Activated naive CD8-positive, alpha-beta T cell treated with anti-CD3 and anti-CD28 coated beads for 36 hours (primary cell): ENCODE measurements around the gene NKAIN1. TPM values are rescaled to one million over a fixed set of nuclear protein-coding genes. Genes with fewer than 3 reads are reported as not detected.
"Not testable (repeated sequence)": the region's sequence is repeated elsewhere in the genome, so short reads cannot be mapped to it uniquely, and the experiment has no call there.

Experiments
- DNase-seq: peaks from one replicate; pipeline ENCODE4 v3.0.0; 2021
- H3K27ac Mint-ChIP-seq: one replicate; pipeline ENCODE4 v1.8.0; 2022; ENCODE audit warnings: mild to moderate bottlenecking, moderate library complexity, mixed read lengths
- H3K27me3 Mint-ChIP-seq: one replicate; pipeline ENCODE4 v1.8.0; 2022; ENCODE audit warnings: mild to moderate bottlenecking, mixed read lengths
- H3K36me3 Mint-ChIP-seq: one replicate; pipeline ENCODE4 v1.8.0; 2021; ENCODE audit warnings: mild to moderate bottlenecking, mixed read lengths
- H3K4me1 Mint-ChIP-seq: one replicate; pipeline ENCODE4 v1.8.0; 2021; ENCODE audit warnings: mixed read lengths
- H3K4me3 Mint-ChIP-seq: one replicate; pipeline ENCODE4 v1.8.0; 2022; ENCODE audit warnings: mild to moderate bottlenecking, moderate library complexity, mixed read lengths
- H3K9me3 Mint-ChIP-seq: one replicate; pipeline ENCODE4 v1.8.0; 2022; ENCODE audit warnings: mixed read lengths
- total RNA-seq, 2 experiments: library from RNA; stranded (reverse); gene quantifications; one replicate each; pipeline ENCODE4 v1.2.3, GENCODE V29; 2021

Gene NKAIN1
- total RNA-seq: not detected

DNA sequence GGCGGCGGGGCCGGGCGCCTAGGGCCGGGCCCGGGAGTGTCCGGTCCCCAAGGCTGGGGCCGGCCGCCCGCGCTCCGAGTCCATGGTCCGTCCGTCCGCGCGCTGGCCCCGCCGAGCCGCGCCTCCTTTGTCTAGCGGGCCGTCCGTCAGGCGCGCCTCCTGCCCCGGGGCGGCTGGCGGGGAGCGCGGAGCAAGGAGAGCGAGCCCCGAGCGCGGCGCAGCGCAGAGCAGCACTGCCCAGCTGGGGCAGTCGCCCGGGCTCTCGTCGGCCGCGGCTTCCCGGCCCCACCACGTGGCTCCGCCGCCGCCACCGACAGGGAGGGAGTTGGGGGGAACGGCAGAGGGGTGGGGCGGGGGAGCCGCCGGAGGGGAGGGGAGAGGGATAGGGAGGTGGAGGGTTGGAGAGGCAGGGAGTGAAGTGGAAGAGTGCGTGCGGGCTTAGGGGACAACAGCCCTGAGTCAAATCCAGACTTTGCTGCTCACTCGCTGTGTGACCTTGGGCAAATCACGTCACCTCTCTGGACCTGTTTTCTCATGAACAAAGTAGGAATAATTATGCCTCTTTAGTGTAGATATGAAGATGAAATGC lies at the start of gene NKAIN1:
Gene NKAIN1, minus strand, starts transcription at position 235 of the 589 bp plus-strand sequence. CDS start 340 bp downstream, outside the sequence.
- Mint-ChIP-seq H3K36me3 (no peaks in the 10 kb centered on the region), H3K27ac (no peak within 1 kb of the TSS), H3K4me1 (peaks cover 9% of the 10 kb centered on the region), H3K9me3 (no peaks in the 10 kb centered on the region), H3K27me3 (peaks cover 56% of the 10 kb centered on the region), H3K4me3 (peak within 1 kb of the TSS; percentile 34)
- peak; percentile 7 for DNase-seq

DNA sequence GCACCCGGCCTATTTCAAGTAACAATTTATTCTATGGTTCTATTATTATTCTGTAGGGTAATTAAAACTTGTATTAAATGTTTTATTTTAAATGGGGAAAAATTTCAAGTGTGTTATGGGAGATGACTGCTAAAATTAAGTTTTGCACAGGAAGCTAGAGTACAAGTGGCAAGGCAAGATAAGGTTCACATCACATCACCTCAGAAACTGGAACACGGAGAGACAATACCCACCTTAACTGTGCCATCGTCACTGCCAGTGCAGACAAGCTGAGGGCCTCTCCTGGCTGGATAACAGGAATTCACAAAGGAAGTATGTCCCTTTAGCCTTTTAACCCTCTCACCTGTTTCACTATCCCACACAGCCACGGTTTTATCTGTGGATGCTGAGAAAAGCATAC lies 49.3 kb upstream of the NKAIN1 start:
- Mint-ChIP-seq H3K4me3 (no peak overlapping the region), H3K36me3 (peaks cover 33% of the 10 kb centered on the region), H3K27ac (no peak overlapping the region), H3K27me3 (no peaks in the 10 kb centered on the region), H3K4me1 (peaks cover 14% of the 10 kb centered on the region), H3K9me3 (no peaks in the 10 kb centered on the region)
- no peak for DNase-seq

DNA sequence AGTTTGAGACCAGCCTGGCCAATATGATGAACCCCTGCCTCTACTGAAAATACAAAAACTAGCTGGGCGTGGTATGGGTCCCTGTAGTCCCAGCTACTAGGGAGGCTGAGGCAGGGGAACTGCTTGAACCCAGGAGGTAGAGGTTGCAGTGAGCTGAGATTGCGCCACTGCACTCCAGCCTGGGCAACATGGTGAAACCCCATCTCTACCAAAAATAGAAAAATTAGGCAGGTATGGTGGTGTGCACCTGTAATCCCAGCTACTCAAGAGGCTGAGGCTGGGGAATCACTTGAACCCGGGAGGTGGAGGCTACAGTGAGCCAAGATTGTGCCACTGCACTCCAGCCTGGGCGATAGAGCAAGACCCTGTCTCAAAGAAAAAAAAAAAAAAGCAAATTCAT lies 48.1 kb upstream of the NKAIN1 start:
- not testable (repeated sequence) for H3K4me1 Mint-ChIP-seq, H3K9me3 Mint-ChIP-seq, H3K4me3 Mint-ChIP-seq, H3K27ac Mint-ChIP-seq, DNase-seq, H3K27me3 Mint-ChIP-seq
- H3K36me3 Mint-ChIP-seq: peaks cover 31% of the 10 kb centered on the region

DNA sequence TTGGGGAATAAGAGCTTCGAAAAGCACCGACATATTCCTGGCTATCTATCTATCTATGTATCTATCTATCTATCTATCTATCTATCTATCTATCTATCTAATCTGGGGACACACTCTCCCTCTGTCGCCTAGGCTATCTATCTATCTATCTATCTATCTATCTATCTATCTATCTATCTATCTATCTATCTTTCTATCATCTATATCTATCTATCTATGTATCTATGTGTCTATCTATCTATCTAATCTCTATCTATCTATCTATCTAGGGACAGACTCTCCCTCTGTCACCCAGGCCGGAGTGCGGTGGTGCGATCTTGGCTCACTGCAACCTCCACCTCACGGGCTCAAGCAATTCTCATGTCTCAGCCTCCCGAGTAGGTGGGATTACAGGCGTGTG lies 42.7 kb upstream of the NKAIN1 start:
- H3K27ac Mint-ChIP-seq, H3K27me3 Mint-ChIP-seq, DNase-seq, H3K4me1 Mint-ChIP-seq, H3K4me3 Mint-ChIP-seq, H3K9me3 Mint-ChIP-seq: not testable (repeated sequence)
- H3K36me3 Mint-ChIP-seq: peaks cover 37% of the 10 kb centered on the region

DNA sequence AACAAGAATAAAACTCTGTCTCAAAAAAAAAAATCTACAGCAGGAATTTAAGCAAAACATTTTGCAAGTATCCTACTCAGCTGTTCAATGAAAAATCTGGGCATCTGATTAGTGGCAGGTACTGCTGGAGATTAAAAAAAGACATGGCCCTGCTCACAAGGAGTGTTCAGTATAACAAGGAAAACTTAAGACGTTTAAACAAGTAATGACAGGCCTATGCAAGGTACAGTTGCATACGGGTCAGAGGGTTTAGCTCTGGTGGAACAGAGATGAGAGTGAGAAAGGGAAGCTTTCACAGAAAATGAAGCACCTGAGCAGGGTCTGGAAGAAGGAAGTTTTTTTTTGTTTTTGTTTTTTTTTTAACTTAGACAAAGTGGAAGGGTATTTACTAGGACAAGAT lies 33.9 kb upstream of the NKAIN1 start:
- no peak overlapping the region for H3K4me3 Mint-ChIP-seq
- no peak overlapping the region for H3K27ac Mint-ChIP-seq
- no peak for DNase-seq
- H3K36me3 Mint-ChIP-seq: peaks cover 22% of the 10 kb centered on the region
- H3K9me3 Mint-ChIP-seq: no peaks in the 10 kb centered on the region
- no peaks in the 10 kb centered on the region for H3K27me3 Mint-ChIP-seq
- peaks cover 2% of the 10 kb centered on the region for H3K4me1 Mint-ChIP-seq

DNA sequence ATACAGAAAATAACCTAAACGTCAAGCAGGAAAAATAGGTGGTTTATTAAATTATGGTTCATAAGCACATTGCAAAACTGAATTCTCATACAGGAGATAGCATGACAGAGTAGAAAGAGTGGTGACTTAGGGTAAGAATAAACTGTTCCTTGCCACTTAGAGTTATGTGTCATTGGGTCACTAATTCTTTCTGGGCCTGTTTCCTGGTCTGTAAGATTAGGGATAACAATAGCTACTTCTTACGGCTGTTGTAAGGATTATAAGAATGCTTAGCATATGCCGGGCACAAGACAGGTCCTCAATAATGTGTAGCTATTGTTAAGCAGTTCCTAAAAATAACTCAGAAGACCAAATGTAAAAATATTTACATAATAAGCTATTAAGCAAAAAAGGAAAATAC lies 32.7 kb upstream of the NKAIN1 start:
- Mint-ChIP-seq H3K4me3 (no peak overlapping the region), H3K9me3 (no peaks in the 10 kb centered on the region), H3K27me3 (no peaks in the 10 kb centered on the region), H3K36me3 (peaks cover 23% of the 10 kb centered on the region), H3K4me1 (peaks cover 2% of the 10 kb centered on the region), H3K27ac (no peak overlapping the region)
- DNase-seq: no peak

DNA sequence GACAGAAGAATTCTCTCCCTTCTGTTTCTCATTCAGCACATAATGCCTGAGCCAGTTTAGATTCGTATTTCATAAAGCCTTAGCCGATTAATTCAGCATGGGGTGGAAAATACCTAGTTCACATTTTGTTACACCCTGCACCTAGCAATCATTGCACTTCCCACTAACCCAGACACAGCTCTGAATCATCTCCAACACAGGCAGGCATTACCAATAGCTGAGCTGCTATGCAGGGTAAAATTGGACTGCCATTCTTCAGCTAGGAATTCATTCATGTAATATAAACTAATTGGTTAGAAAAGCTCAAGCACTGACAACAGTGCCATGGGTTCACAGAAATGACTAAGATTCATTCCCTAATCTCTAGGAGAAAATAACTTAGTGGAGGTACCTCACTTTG lies 26.9 kb upstream of the NKAIN1 start:
- peaks cover 28% of the 10 kb centered on the region for H3K36me3 Mint-ChIP-seq
- no peaks in the 10 kb centered on the region for H3K9me3 Mint-ChIP-seq
- no peak overlapping the region for H3K4me3 Mint-ChIP-seq
- no peaks in the 10 kb centered on the region for H3K4me1 Mint-ChIP-seq
- no peak for DNase-seq
- H3K27ac Mint-ChIP-seq: no peak overlapping the region
- H3K27me3 Mint-ChIP-seq: no peaks in the 10 kb centered on the region

DNA sequence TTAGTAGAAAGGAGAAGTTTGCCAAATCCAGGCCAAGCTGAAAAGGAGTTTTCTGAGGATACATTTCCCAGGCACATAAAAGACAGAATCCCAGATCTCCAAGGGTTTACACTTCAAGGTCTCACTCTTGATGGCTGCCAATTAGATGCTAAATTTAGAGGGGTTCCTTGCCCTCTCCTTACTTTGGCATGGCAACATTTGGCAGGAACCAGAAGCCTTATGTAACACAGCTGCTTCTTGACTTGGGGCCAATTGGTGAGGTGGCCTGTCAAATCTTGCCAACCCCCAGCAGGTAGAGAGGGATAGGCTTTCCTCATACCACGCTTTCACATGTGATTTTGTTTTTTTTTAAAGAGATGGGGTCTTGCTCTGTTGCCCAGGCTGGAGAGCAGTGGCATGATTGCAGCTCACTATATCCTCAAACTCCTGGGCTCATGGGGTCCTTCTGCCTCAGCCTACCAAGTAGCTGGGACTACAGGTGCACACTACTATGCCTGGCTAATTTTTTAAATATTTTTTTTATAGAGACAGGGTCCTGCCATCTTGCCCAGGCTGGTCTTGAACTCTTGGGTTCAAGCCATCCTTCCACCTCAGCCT lies 25.2 kb upstream of the NKAIN1 start:
- Mint-ChIP-seq H3K27me3 (no peaks in the 10 kb centered on the region), H3K4me1 (no peaks in the 10 kb centered on the region), H3K9me3 (no peaks in the 10 kb centered on the region), H3K27ac (no peak overlapping the region), H3K36me3 (peaks cover 23% of the 10 kb centered on the region), H3K4me3 (no peak overlapping the region)
- no peak for DNase-seq

DNA sequence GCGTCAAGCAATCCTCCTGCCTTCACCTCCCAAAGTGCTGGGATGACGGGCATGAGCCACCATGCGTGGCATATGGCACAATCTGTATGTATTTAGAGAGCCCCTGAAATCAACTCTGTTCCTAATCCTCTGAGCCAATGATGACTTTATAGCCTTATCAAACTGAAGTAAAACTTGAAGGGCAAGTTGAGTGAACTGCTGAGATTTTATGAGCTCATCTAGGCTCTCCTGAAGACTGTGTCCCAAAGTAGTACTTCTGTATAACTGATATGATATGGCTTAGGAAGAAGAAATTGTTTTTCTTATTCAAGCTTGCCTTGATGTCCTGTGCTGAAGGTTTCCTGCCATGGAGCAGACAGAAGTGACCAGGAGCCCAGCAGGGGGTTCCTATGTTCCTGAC lies 23.7 kb upstream of the NKAIN1 start:
- DNase-seq: no peak
- no peak overlapping the region for H3K4me3 Mint-ChIP-seq
- H3K27ac Mint-ChIP-seq: no peak overlapping the region
- no peaks in the 10 kb centered on the region for H3K9me3 Mint-ChIP-seq
- H3K4me1 Mint-ChIP-seq: no peaks in the 10 kb centered on the region
- peaks cover 23% of the 10 kb centered on the region for H3K36me3 Mint-ChIP-seq
- H3K27me3 Mint-ChIP-seq: no peaks in the 10 kb centered on the region

DNA sequence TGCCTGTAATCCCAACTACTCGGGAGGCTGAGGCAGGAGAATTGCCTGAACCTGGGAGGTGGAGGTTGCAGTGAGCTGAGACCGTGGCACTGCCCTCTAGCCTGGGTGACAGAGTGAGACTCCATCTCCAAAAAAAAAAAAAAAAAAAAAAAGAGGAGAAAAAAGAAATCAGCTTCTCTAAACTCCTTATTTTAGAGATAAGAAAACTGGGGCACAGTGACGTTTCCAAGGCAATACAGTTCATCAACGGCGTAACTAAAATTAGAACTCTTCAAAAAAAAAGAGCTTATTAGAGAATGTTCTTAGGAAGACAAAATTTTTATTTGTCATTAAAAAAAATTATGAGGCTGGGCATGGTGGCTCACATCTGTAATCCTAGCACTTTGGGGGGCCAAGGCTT lies 22.7 kb upstream of the NKAIN1 start:
- H3K36me3 Mint-ChIP-seq: peaks cover 26% of the 10 kb centered on the region
- H3K4me3 Mint-ChIP-seq, H3K4me1 Mint-ChIP-seq, H3K9me3 Mint-ChIP-seq, H3K27me3 Mint-ChIP-seq, H3K27ac Mint-ChIP-seq, DNase-seq: not testable (repeated sequence)

DNA sequence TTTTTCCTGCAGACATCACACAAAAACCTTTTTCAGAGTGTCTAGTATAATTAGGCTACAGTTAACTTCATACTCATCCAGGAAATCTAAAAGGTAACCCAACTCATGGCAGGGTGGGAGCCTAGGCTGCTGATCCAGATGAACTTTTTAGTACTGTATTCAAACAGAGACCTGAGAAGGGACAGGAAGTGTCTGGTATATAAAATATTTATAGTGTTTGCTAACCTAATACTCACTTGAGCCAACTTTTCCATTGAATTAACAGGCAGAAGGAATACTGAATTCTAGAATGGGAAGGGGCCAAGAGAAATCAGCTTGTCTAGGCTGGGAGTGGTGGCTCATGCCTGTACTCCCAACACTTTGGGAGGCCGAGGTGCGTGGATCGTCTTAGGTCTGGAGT lies 22.2 kb upstream of the NKAIN1 start:
- no peak for DNase-seq
- no peaks in the 10 kb centered on the region for H3K27me3 Mint-ChIP-seq
- no peaks in the 10 kb centered on the region for H3K4me1 Mint-ChIP-seq
- no peaks in the 10 kb centered on the region for H3K9me3 Mint-ChIP-seq
- no peak overlapping the region for H3K27ac Mint-ChIP-seq
- H3K36me3 Mint-ChIP-seq: peaks cover 22% of the 10 kb centered on the region
- no peak overlapping the region for H3K4me3 Mint-ChIP-seq

DNA sequence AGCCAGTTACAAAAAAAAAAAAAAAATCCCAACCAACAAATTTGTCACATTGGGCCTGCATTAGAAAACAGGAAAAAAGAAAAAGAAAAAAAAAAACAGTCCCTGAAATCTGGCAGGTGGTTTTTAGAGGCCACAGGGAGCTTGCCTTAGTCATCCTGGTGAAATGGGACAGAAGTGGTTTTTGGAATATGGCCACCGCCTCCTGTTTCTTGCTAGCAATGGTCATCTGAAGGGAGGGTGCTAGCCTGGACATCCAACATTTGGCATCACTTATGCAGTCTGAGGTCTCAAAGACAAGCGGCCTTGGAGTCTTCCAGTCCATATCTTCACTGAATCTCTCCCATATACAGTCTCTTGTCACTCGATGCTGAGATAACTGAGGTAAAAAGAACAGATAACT lies 20.1 kb upstream of the NKAIN1 start:
- Mint-ChIP-seq H3K27ac (no peak overlapping the region), H3K36me3 (peaks cover 20% of the 10 kb centered on the region), H3K4me1 (no peaks in the 10 kb centered on the region), H3K27me3 (no peaks in the 10 kb centered on the region), H3K9me3 (no peaks in the 10 kb centered on the region), H3K4me3 (no peak overlapping the region)
- no peak for DNase-seq

DNA sequence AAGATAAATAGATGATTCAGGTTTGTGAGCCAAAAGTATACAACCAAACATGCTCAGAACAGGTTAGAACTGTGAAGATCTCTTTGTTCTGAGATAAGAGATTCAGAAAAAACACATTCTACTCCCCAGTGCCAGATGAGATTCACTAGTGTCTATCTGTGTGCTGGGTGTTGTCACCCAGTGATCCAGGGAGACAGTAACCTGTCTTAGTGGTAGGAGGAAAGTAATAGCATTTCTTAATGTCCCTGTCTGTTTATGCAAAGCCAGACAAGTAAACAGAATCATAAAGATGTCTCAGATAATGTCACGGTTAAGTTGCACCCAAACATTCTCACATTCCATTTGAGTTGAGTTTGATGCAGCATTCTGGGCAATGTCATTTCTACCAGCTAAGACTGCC lies 18.9 kb upstream of the NKAIN1 start:
- Mint-ChIP-seq H3K9me3 (no peaks in the 10 kb centered on the region), H3K36me3 (peaks cover 17% of the 10 kb centered on the region), H3K4me3 (no peak overlapping the region), H3K27me3 (no peaks in the 10 kb centered on the region), H3K4me1 (no peaks in the 10 kb centered on the region), H3K27ac (no peak overlapping the region)
- DNase-seq: no peak

DNA sequence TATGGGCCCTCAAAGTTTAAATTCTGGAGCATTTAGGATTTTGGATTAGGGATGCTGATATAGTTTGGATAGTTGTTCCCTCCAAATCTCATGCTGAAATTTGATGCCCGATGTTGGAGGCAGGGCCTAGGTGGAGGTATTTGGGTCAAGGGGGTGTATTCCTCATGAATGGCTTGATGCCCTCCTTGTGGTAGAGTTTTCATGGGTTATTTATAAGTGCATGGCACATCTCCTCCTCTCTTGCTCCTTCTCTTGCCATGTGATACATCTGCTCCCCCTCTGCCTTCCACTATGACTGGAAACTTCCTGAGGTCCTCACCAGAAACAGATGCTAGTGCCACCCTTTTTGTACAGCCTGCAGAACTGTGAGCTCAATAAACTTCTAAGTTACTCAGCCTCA lies 17.5 kb upstream of the NKAIN1 start:
- no peak overlapping the region for H3K27ac Mint-ChIP-seq
- no peaks in the 10 kb centered on the region for H3K27me3 Mint-ChIP-seq
- no peaks in the 10 kb centered on the region for H3K4me1 Mint-ChIP-seq
- peaks cover 13% of the 10 kb centered on the region for H3K36me3 Mint-ChIP-seq
- no peaks in the 10 kb centered on the region for H3K9me3 Mint-ChIP-seq
- DNase-seq: no peak
- H3K4me3 Mint-ChIP-seq: no peak overlapping the region

DNA sequence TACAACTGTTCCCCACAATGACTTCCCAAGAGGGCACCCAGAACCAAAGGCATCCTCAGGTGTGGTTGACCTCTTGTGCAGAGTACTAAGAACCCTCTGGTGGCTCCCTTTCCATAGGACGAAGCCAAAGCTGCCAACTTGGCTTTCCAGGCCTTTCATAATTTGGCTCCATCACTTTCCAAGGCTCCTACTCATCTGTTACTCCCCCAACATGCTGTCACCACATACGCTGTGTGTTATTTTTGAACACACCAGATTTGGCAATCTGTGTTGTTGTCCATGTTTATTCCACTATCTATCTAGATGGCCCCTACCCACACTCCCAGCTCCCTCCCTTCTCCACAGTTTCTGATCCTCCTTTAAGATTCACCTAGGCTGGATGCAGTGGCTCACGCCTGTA lies 10.2 kb upstream of the NKAIN1 start:
- H3K4me1 Mint-ChIP-seq: no peaks in the 10 kb centered on the region
- DNase-seq: no peak
- H3K27me3 Mint-ChIP-seq: no peaks in the 10 kb centered on the region
- no peaks in the 10 kb centered on the region for H3K9me3 Mint-ChIP-seq
- no peak overlapping the region for H3K27ac Mint-ChIP-seq
- H3K36me3 Mint-ChIP-seq: no peaks in the 10 kb centered on the region
- H3K4me3 Mint-ChIP-seq: no peak overlapping the region

DNA sequence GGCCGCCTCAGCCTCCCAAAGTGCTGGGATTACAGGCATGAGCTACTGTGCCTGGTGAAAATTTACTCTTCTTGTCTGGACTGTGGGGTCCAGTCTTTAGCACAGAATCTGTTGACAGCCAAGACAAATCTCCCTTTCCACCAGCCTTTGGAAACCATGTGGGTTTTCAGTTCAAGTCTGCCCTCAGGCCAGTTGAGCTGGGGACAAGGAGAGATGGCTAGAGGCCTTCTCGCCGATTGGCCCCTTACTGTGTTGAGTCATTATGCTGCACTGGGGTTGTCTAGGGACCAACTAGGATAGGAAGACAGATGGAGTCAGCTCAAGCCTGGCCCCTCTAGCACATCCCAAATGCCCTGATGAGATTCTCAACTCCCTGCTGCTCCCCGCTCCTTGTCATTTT lies 8.6 kb upstream of the NKAIN1 start:
- no peaks in the 10 kb centered on the region for H3K27me3 Mint-ChIP-seq
- H3K4me3 Mint-ChIP-seq: no peak overlapping the region
- no peaks in the 10 kb centered on the region for H3K4me1 Mint-ChIP-seq
- H3K36me3 Mint-ChIP-seq: no peaks in the 10 kb centered on the region
- no peak for DNase-seq
- H3K27ac Mint-ChIP-seq: no peak overlapping the region
- no peaks in the 10 kb centered on the region for H3K9me3 Mint-ChIP-seq
